OCI-LY7 (cell line): ENCODE results near the gene MAP7D2. TPM values are rescaled to one million over a fixed set of nuclear protein-coding genes. Genes with fewer than 3 reads are reported as not detected.
A peak's percentile ranks its signal among the peaks of the same experiment; 100 is the strongest.

Source experiments
- BruUV-seq: library from RNA; stranded (reverse); fragments of 400-500 nt; replicated peaks from 2 replicates; lab custom pipeline; 2021; lab: Mats Ljungman, UMichigan
- CTCF ChIA-PET: fragments of 300-600 bp; sonication (Branson Sonifier 250); formaldehyde crosslinking; loops from one replicate; lab custom pipeline; 2022; ENCODE audit warnings: antibody characterized with exemption; ENCODE audit not compliant: unreplicated experiment; lab: Charles Lee
- POLR2A ChIA-PET: fragments of 300-600 bp; sonication (Branson Sonifier 250); formaldehyde crosslinking; loops from one replicate; lab custom pipeline; 2022; ENCODE audit warnings: antibody characterized with exemption; lab: Charles Lee
- DNase-seq: peaks from one replicate; pipeline ENCODE4 v3.0.0-alpha.2; 2015; ENCODE audit warnings: low spot score
- H2AFZ ChIP-seq: fragments of 200-600 bp; sonication (generic), shearing (Covaris generic); 2 replicates; pipeline ENCODE4 v1.6.1; 2014; ENCODE audit warnings: mild to moderate bottlenecking, antibody characterized with exemption, low read length, moderate library complexity
- H3K27ac ChIP-seq: fragments of 200-600 bp; sonication (generic); 2 replicates; pipeline ENCODE4 v1.5.1; 2014; ENCODE audit warnings: mixed run types, low read depth, mild to moderate bottlenecking, moderate library complexity, low read length, inconsistent platforms; ENCODE audit not compliant: poor library complexity, severe bottlenecking
- H3K36me3 ChIP-seq: fragments of 200-600 bp; sonication (generic); 2 replicates; pipeline ENCODE4 v1.6.1; 2014; ENCODE audit warnings: mild to moderate bottlenecking, antibody characterized with exemption, low read length, moderate library complexity, mixed read lengths; ENCODE audit not compliant: insufficient read depth
- H3K4me1 ChIP-seq: fragments of 200-600 bp; sonication (generic); 2 replicates; pipeline ENCODE4 v1.5.1; 2014; ENCODE audit warnings: mild to moderate bottlenecking, low read length; ENCODE audit not compliant: insufficient read depth, poor library complexity, severe bottlenecking
- H3K4me2 ChIP-seq: fragments of 200-600 bp; sonication (generic); 2 replicates; pipeline ENCODE4 v1.6.1; 2014; ENCODE audit warnings: mild to moderate bottlenecking, low read length
- H3K4me3 ChIP-seq: fragments of 200-600 bp; sonication (generic); 2 replicates; pipeline ENCODE4 v1.5.1; 2014; ENCODE audit warnings: mild to moderate bottlenecking, low read depth, low read length; ENCODE audit not compliant: poor library complexity, severe bottlenecking
- H3K79me2 ChIP-seq: fragments of 200-600 bp; sonication (generic); 2 replicates; pipeline ENCODE4 v1.6.1; 2016; ENCODE audit warnings: low read depth, mild to moderate bottlenecking, low read length, moderate library complexity, mixed read lengths; ENCODE audit not compliant: insufficient read depth
- H3K9me2 ChIP-seq: fragments of 200-600 bp; sonication (generic); 2 replicates; pipeline ENCODE4 v1.6.1; 2016; ENCODE audit warnings: mild to moderate bottlenecking, low read length, mixed read lengths; ENCODE audit not compliant: insufficient read depth
- H3K9me3 ChIP-seq: fragments of 200-600 bp; sonication (generic); 2 replicates; pipeline ENCODE4 v1.6.1; 2014; ENCODE audit warnings: mild to moderate bottlenecking, mixed run types, low read length, mixed read lengths
- H4K20me1 ChIP-seq: fragments of 200-600 bp; sonication (generic); 2 replicates; pipeline ENCODE4 v1.6.1; 2014; ENCODE audit warnings: mild to moderate bottlenecking, antibody characterized with exemption, low read length, moderate library complexity, mixed read lengths; ENCODE audit not compliant: insufficient read depth
- EZH2phosphoT487 ChIP-seq: fragments of 200-600 bp; sonication (generic); IDR thresholded peaks from 2 replicates; pipeline ENCODE4 v1.6.1; 2018; ENCODE audit warnings: low read depth, borderline replicate concordance, mild to moderate bottlenecking, mixed run types, antibody characterized with exemption, low read length, moderate library complexity, mixed read lengths
- intact Hi-C: fragments of 100-400 bp; cut with micrococcal nuclease; formaldehyde crosslinking; loops from one replicate; pipeline ENCODE4 v1.10.0; 2022; ENCODE audit not compliant: unreplicated experiment
- total RNA-seq, 2 experiments: library from RNA; depleted of rRNA in 1 of 2; stranded (reverse); fragments of >200 nt in 1 of 2; shearing (Covaris generic) in 1 of 2; gene quantifications; 2 replicates each; pipeline ENCODE4 v1.2.3, GENCODE V29; 2014 to 2022
- TF ChIP-seq, protein P1 (sequence below): fragments of 200-600 bp; sonication (generic); conservative IDR thresholded peaks from 2 replicates; pipeline ENCODE4 v1.5.1; 2014; ENCODE audit warnings: mild to moderate bottlenecking, antibody characterized with exemption, low read length, moderate library complexity, mixed read lengths

Gene MAP7D2
- total RNA-seq, 2 experiments from 2014 or later, result 0.13 TPM; not detected in 1

DNA sequence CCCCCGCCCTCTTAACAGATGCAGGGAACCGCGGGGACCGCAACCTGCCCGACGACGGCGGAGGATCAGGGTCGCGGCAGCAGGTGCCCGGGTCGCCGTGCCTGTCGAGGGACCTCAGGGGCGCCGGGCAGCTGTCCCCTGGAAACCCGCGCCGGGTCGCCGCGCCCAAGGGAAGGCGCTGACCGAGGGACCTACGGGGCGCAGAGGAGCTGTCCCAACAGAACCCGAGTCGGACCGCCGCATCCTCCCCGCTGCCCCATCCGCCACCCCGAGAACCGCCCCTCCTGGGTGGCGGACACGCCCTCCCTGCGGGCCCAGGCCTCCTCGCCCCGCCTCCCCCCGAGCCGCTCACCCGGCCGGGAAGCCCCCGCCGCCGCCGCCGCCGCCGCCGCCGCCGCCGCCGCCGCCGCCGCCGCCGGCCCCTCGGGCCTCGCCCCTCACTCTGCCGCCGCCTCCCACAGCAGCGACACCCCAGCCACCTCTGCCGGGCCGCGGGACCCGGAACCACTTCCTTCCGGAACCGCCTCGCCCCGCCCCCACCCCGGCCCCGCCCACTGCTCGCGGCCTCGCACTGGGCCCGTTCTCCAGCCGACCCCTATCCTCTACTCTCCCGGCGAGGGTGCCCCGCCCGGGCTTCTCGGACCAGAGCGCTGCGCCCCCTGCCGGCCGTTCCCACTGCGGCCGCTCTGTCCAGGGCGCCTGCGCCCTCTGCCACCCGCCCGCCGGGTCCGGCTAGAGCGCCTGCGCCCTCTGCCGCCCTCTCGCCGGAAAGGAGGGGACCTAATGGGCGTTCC is 126.0 kb downstream of the MAP7D2 start, which contains the start of gene BCLAF3:
TSS of gene BCLAF3 (minus strand) at position 506 of the 794 bp plus-strand sequence. CDS start 20,797 bp downstream, outside the sequence.
- H3K4me1 ChIP-seq, result peaks cover 18% of the 10 kb centered on the region
- no peaks in the 10 kb centered on the region for H4K20me1 ChIP-seq
- POLR2A ChIA-PET, result interaction anchor here (0.6 kb wide), 1 partner anchor 1890 kb away, joined by 3 read pairs; no protein-coding TSS in a partner anchor
- peaks cover 6% of the 10 kb centered on the region; the same call in 1 of the 2 replicates for H3K79me2 ChIP-seq
- H3K36me3 ChIP-seq, result no peaks in the 10 kb centered on the region
- H3K4me2 ChIP-seq, result peak within 1 kb of the TSS; percentile 92
- intact Hi-C loops, result loop anchor here (1.0 to 5.0 kb wide), 4 partner anchors 74 to 443 kb away; no protein-coding TSS in a partner anchor
- H3K27ac ChIP-seq, result no peak within 1 kb of the TSS
- no peaks in the 10 kb centered on the region for H3K9me3 ChIP-seq
- TF ChIP-seq, protein P1, sequence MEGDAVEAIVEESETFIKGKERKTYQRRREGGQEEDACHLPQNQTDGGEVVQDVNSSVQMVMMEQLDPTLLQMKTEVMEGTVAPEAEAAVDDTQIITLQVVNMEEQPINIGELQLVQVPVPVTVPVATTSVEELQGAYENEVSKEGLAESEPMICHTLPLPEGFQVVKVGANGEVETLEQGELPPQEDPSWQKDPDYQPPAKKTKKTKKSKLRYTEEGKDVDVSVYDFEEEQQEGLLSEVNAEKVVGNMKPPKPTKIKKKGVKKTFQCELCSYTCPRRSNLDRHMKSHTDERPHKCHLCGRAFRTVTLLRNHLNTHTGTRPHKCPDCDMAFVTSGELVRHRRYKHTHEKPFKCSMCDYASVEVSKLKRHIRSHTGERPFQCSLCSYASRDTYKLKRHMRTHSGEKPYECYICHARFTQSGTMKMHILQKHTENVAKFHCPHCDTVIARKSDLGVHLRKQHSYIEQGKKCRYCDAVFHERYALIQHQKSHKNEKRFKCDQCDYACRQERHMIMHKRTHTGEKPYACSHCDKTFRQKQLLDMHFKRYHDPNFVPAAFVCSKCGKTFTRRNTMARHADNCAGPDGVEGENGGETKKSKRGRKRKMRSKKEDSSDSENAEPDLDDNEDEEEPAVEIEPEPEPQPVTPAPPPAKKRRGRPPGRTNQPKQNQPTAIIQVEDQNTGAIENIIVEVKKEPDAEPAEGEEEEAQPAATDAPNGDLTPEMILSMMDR, result peak; percentile 75
- no peak for TF ChIP-seq EZH2phosphoT487
- peak; percentile 91 for DNase-seq
- peak within 1 kb of the TSS; percentile 82 for H3K4me3 ChIP-seq
- CTCF ChIA-PET, result no interaction called here
- peak within 1 kb of the TSS; percentile 96 for H2AFZ ChIP-seq
- no TSS peak for BruUV-seq
- H3K9me2 ChIP-seq, result no peaks in the 10 kb centered on the region

- POLR2A ChIA-PET, result no interaction called here
- intact Hi-C loops, result loop anchor here (2.0 to 5.0 kb wide), 3 partner anchors 75 to 443 kb away; no protein-coding TSS in a partner anchor
- H3K4me3 ChIP-seq, result peak overlapping the region; percentile 82
- H3K79me2 ChIP-seq, result peaks cover 6% of the 10 kb centered on the region; the same call in 1 of the 2 replicates
- H2AFZ ChIP-seq, result 0 out of 2 replicates have a peak overlapping the region, but pooled peaks have one; percentile 43
- H3K36me3 ChIP-seq, result no peaks in the 10 kb centered on the region
- H3K4me1 ChIP-seq, result peaks cover 18% of the 10 kb centered on the region
- CTCF ChIA-PET, result no interaction called here
- no peaks in the 10 kb centered on the region for H3K9me2 ChIP-seq
- no TSS peak for BruUV-seq
- no peaks in the 10 kb centered on the region for H3K9me3 ChIP-seq
- no peak for DNase-seq
- TF ChIP-seq, protein P1, result no peak
- no peak for TF ChIP-seq EZH2phosphoT487
- H3K27ac ChIP-seq, result no peak overlapping the region
- H3K4me2 ChIP-seq, result peak overlapping the region; percentile 92
- no peaks in the 10 kb centered on the region for H4K20me1 ChIP-seq
Observed at GRCh38 chrX:19990151-19990555, 126.6 kb downstream of the MAP7D2 start.
